ENCODE data around the gene NDUFS7. TPM values are rescaled to one million over a fixed set of nuclear protein-coding genes. Genes with fewer than 3 reads are reported as not detected.
A peak's percentile ranks its signal among the peaks of the same experiment; 100 is the strongest.
"Not testable (repeated sequence)": the region's sequence is repeated elsewhere in the genome, so short reads cannot be mapped to it uniquely, and the experiment has no call there.

Gene NDUFS7
- total RNA-seq, 2 experiments from 2014 or later, result 117 to 119 TPM

GRCh38 chr19:1411255-1412191 is 27.8 kb downstream of the NDUFS7 start:
- Mint-ChIP-seq H3K4me3 (no peak overlapping the region), H3K9me3 (no peaks in the 10 kb centered on the region), H3K4me1 (ENCODE audit: low read depth) (peaks cover 74% of the 10 kb centered on the region), H3K36me3 (peaks cover 30% of the 10 kb centered on the region), H3K27me3 (no peaks in the 10 kb centered on the region), H3K27ac (peak overlapping the region; percentile 75)
- peak; percentile 59 for DNase-seq
- POLR2A ChIA-PET, result no interaction called here
- intact Hi-C loops (cut with micrococcal nuclease), result no loop called here
- CTCF ChIA-PET, result interaction anchor here (0.6 to 2.0 kb wide), 2 partner anchors 168 to 663 kb away, joined by 3 to 6 read pairs; no protein-coding TSS in a partner anchor

GRCh38 chr19:1412323-1412923 is 28.7 kb downstream of the NDUFS7 start:
- Mint-ChIP-seq H3K4me1 (ENCODE audit: low read depth) (peaks cover 75% of the 10 kb centered on the region), H3K27me3 (no peaks in the 10 kb centered on the region), H3K27ac (peak overlapping the region; percentile 85), H3K36me3 (peaks cover 34% of the 10 kb centered on the region), H3K4me3 (no peak overlapping the region), H3K9me3 (no peaks in the 10 kb centered on the region)
- intact Hi-C loops (cut with micrococcal nuclease), result no loop called here
- CTCF ChIA-PET, result interaction anchor here (0.5 to 1.0 kb wide), 3 partner anchors 25 to 662 kb away, joined by 3 read pairs; no protein-coding TSS in a partner anchor
- DNase-seq, result no peak
- POLR2A ChIA-PET, result interaction anchor here (0.7 to 1.8 kb wide), 2 partner anchors 15 to 32 kb away, joined by 3 to 5 read pairs; no protein-coding TSS in a partner anchor

GRCh38 chr19:1412995-1413800 is 29.5 kb downstream of the NDUFS7 start:
- intact Hi-C loops (cut with micrococcal nuclease), result no loop called here
- Mint-ChIP-seq H3K27me3 (no peaks in the 10 kb centered on the region), H3K36me3 (peaks cover 37% of the 10 kb centered on the region), H3K9me3 (no peaks in the 10 kb centered on the region), H3K27ac (peak overlapping the region; percentile 85), H3K4me3 (no peak overlapping the region), H3K4me1 (ENCODE audit: low read depth) (peaks cover 77% of the 10 kb centered on the region)
- ChIA-PET CTCF (interaction anchor here (0.8 to 1.0 kb wide), 3 partner anchors 9 to 32 kb away, joined by 3 to 4 read pairs (median 3); no protein-coding TSS in a partner anchor), POLR2A (interaction anchor here (0.7 to 1.8 kb wide), 2 partner anchors 14 to 32 kb away, joined by 3 to 5 read pairs; no protein-coding TSS in a partner anchor)
- peak; percentile 51 for DNase-seq

DNA sequence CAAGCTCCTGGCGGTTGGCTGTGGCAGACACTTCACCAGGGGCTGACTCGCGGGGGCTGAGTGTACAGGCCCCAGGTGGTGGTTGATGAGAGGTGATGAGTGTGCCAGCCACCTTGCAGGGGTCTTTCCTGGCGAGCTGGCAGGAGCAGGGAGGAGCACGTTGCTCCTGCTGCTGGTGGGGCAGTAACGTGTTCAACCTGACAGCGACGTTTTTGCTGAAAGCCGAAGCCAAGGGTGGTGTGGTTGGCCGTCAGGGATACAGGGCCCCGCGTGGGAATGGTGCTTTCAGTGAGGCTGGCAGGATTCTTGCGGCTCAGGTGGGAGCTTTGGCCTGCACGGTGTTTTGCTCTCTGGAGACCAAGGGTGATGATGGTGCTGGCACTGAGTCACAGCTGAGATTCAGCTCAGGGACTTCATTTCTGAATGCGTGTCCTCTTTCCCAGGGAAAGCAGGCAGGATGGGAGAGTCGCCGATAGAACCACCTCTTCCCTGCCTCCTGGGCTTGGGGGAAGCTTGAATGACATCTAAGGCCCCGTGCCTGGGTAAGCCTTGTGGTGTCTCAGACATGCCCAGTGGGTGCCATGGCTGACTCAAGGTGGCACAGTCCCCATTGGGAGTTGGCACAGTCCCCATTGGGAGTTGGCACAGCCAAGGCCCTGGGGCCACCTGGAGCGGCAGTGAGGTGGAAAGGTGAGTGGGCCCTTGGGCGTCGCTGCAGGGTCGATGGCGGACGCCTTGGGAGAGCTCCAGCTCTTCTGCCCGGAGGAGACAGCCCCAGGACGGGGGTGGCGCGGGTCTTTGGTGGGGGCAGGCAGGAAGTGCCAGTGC is 32.5 kb downstream of the NDUFS7 start:
- peaks cover 53% of the 10 kb centered on the region for H3K4me1 Mint-ChIP-seq (ENCODE audit: low read depth)

GRCh38 chr19:1417145-1417544 is 33.4 kb downstream of the NDUFS7 start:
- ChIA-PET CTCF (no interaction called here), POLR2A (no interaction called here)
- DNase-seq, result no peak
- H3K36me3 Mint-ChIP-seq, result peaks cover 32% of the 10 kb centered on the region
- H3K4me1 Mint-ChIP-seq (ENCODE audit: low read depth), result peaks cover 44% of the 10 kb centered on the region
- H3K4me3 Mint-ChIP-seq, result no peak overlapping the region
- no peak overlapping the region for H3K27ac Mint-ChIP-seq
- intact Hi-C loops (cut with micrococcal nuclease), result no loop called here
- H3K9me3 Mint-ChIP-seq, result no peaks in the 10 kb centered on the region
- no peaks in the 10 kb centered on the region for H3K27me3 Mint-ChIP-seq

More for the DNA sequence above, 32.5 kb downstream of the NDUFS7 start:
- H3K4me3 Mint-ChIP-seq, result no peak overlapping the region
- ChIA-PET POLR2A (no interaction called here), CTCF (interaction anchor here (0.5 kb wide), 1 partner anchor 68 kb away, joined by 5 read pairs; no protein-coding TSS in a partner anchor)
- intact Hi-C loops (cut with micrococcal nuclease), result no loop called here
- DNase-seq, result no peak
- H3K27ac Mint-ChIP-seq, result peak overlapping the region; percentile 81
- H3K27me3 Mint-ChIP-seq, result no peaks in the 10 kb centered on the region
- peaks cover 31% of the 10 kb centered on the region for H3K36me3 Mint-ChIP-seq
- H3K9me3 Mint-ChIP-seq, result no peaks in the 10 kb centered on the region

- Mint-ChIP-seq H3K27ac (no peak overlapping the region), H3K4me3 (no peak overlapping the region), H3K9me3 (no peaks in the 10 kb centered on the region), H3K27me3 (no peaks in the 10 kb centered on the region), H3K36me3 (peaks cover 38% of the 10 kb centered on the region), H3K4me1 (ENCODE audit: low read depth) (peaks cover 37% of the 10 kb centered on the region)
- intact Hi-C loops (cut with micrococcal nuclease), result no loop called here
- ChIA-PET POLR2A (no interaction called here), CTCF (interaction anchor here (0.7 to 1.2 kb wide), 2 partner anchors 9 to 27 kb away, joined by 3 read pairs; no protein-coding TSS in a partner anchor)
- no peak for DNase-seq
These were observed 34.2 kb downstream of the NDUFS7 start for GRCh38 chr19:1417681-1418495.

GRCh38 chr19:1418496-1418775 is 34.7 kb downstream of the NDUFS7 start:
- H3K4me1 Mint-ChIP-seq (ENCODE audit: low read depth), result peaks cover 31% of the 10 kb centered on the region
- ChIA-PET POLR2A (no interaction called here), CTCF (interaction anchor here (0.7 to 1.2 kb wide), 2 partner anchors 9 to 26 kb away, joined by 3 read pairs; no protein-coding TSS in a partner anchor)
- no peak overlapping the region for H3K27ac Mint-ChIP-seq
- H3K36me3 Mint-ChIP-seq, result peaks cover 42% of the 10 kb centered on the region
- intact Hi-C loops (cut with micrococcal nuclease), result no loop called here
- no peak for DNase-seq
- H3K9me3 Mint-ChIP-seq, result no peaks in the 10 kb centered on the region
- no peak overlapping the region for H3K4me3 Mint-ChIP-seq
- no peaks in the 10 kb centered on the region for H3K27me3 Mint-ChIP-seq

DNA sequence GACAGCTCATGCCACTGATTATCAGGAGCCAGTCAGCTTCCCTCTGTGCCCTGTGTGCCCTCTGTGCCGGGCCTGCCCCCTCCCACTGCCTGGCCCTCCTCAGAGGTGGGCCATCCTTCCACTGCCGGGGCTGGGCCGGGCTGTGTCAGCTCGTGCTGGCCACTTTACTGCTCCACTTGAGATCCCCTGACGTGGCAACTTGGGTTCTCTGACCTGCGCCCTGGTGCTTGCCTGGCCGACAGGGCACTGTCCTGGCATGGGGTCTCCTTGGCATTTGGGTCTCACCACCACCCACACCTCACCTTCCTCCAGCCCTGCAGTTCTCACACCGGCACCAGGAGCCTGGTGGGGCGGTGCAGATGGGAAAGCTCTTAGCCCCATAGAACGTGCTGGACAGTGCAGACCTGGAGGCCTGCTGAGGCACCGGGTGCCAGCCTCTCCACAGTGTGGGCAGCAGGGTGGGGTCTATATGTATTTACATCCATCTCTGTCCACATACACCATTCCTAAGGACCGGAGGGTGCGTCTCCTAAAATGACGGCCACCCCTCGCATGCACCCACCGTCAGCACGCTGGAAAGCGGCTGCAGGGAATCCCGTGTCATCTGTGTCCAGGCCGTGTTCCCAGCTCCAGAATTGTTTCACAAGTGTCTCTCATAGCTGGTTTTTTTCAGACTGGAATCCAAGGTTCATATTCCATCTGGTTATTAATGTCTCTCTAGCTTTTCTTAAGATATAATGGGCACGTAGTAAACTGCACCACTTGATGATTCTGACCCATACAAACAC is 35.4 kb downstream of the NDUFS7 start:
- Mint-ChIP-seq H3K27me3 (no peaks in the 10 kb centered on the region), H3K36me3 (peaks cover 48% of the 10 kb centered on the region), H3K4me1 (ENCODE audit: low read depth) (peaks cover 24% of the 10 kb centered on the region), H3K4me3 (no peak overlapping the region), H3K9me3 (no peaks in the 10 kb centered on the region), H3K27ac (no peak overlapping the region)
- DNase-seq, result no peak
- ChIA-PET CTCF (interaction anchor here (0.7 to 1.2 kb wide), 2 partner anchors 10 to 26 kb away, joined by 3 read pairs; no protein-coding TSS in a partner anchor), POLR2A (no interaction called here)
- intact Hi-C loops (cut with micrococcal nuclease), result no loop called here

DNA sequence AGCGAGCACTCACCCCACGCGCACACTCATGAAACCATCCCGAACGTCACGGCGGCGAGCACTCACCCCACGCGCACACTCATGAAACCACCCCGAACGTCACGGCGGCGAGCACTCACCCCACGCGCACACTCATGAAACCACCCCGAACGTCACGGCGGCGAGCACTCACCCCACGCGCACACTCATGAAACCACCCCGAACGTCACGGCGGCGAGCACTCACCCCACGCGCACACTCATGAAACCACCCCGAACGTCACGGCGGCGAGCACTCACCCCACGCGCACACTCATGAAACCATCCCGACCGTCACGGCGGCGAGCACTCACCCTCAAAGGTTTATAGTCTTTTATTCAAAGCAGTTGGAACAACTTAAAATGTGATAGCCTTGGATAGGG is 36.4 kb downstream of the NDUFS7 start:
- CTCF ChIA-PET, result interaction anchor here (0.9 kb wide), 1 partner anchor 24 kb away, joined by 3 read pairs; no protein-coding TSS in a partner anchor
- H3K4me3 Mint-ChIP-seq; H3K9me3 Mint-ChIP-seq; H3K27ac Mint-ChIP-seq; H3K27me3 Mint-ChIP-seq; DNase-seq; intact Hi-C loops (cut with micrococcal nuclease); POLR2A ChIA-PET: not testable (repeated sequence)
- Mint-ChIP-seq H3K36me3 (peaks cover 51% of the 10 kb centered on the region), H3K4me1 (ENCODE audit: low read depth) (peaks cover 18% of the 10 kb centered on the region)

DNA sequence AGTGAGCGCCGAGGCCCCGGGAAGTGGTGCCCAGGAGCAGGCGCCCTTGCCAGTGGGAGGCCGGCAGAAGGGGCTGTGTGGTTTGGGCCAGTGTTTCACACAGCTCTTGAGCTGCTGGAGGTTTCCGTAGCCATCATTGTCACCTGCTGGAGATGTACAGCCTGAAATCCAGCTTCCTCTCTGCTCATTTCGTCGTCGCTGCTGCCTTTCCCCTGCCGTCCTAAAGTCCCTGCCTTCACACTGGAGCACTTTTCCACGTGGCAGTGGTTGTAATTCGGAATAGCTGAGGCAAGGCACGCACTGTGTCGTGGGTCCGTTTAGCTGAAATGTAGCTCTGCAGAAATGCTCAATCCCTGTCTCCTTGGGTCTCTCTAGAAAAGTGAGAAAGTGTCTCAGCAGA is 36.9 kb downstream of the NDUFS7 start:
- ChIA-PET POLR2A (no interaction called here), CTCF (interaction anchor here (0.9 kb wide), 1 partner anchor 24 kb away, joined by 3 read pairs; no protein-coding TSS in a partner anchor)
- Mint-ChIP-seq H3K9me3 (no peaks in the 10 kb centered on the region), H3K4me3 (no peak overlapping the region), H3K36me3 (peaks cover 51% of the 10 kb centered on the region), H3K4me1 (ENCODE audit: low read depth) (peaks cover 13% of the 10 kb centered on the region), H3K27ac (no peak overlapping the region), H3K27me3 (no peaks in the 10 kb centered on the region)
- DNase-seq, result no peak
- intact Hi-C loops (cut with micrococcal nuclease), result no loop called here
